HG02610 (cell line): ENCODE results near the gene PSTPIP2.
A peak's percentile ranks its signal among the peaks of the same experiment; 100 is the strongest.
"Not testable (repeated sequence)": the region's sequence is repeated elsewhere in the genome, so short reads cannot be mapped to it uniquely, and the experiment has no call there.

Source experiments
- ATAC-seq: cut with Tn5 transposase; IDR thresholded peaks from one replicate; pipeline ENCODE4 v1.9.1; 2021; ENCODE audit warnings: mild to moderate bottlenecking, moderate library complexity; ENCODE audit not compliant: unreplicated experiment

PSTPIP2 gene

DNA sequence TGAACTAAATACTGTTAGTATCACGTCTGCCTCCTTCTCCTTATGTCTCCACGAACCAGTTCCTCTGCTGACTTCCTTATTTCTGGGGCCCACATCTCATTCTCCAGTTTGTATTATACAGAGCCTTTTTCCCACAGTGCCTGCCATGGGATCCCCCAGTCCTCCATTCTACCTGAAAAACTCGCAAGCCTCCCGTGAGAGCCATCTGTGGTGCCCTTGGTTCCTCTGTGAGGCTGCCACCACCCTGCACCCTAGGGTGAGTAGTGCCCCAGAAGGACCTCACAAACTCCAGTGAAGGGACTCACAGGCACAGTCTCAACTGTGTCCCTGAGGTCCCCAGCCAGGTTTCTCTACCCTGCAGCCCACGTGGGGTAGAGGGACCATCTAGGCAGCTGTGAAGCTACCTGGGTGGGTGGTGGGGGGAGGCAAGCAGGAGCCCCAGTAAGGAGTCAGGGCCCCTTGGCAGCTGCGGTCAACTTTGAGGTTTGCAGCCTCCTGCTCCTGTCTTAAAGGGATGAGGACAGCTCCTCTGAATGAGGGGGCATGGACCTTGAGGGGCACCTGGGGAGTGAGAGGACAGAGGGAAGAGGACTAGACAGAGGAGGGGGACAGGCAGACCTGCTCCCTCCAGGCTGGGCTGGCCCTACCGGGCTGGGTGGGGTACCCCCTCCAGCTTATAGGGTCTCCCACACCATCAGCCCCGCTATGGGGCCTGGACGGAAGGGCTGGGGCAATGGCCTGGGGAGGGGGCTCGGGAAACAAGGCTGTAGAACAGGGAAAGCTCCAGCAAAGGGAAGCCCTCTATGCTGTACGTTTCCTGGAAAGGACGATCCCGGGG, 1.0 kb downstream of the PSTPIP2 start:
- peak; percentile 24 for ATAC-seq

DNA sequence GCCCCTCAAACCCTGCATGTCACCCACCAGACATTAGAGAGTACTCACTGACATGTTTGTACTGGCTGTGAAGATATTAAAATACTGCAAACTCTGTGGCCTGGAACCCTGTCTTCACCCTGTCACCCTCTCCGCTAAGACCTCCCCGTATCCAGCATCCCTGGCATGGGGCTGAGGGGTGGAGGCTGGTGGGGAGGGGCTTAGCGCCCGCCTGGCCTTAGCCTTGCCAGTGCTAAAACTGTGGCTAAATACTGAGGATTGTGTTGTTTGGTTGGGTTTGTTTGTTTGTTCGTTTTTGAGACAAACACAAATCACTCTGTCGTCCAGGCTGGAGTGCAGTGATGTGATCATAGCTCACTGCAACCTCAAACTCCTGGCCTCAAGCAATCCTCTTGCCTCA, 1.8 kb downstream of the PSTPIP2 start:
- ATAC-seq: no peak

- ATAC-seq: peak; percentile 35
These were observed 2.5 kb downstream of the PSTPIP2 start for GRCh38 chr18:46069524-46069923.

DNA sequence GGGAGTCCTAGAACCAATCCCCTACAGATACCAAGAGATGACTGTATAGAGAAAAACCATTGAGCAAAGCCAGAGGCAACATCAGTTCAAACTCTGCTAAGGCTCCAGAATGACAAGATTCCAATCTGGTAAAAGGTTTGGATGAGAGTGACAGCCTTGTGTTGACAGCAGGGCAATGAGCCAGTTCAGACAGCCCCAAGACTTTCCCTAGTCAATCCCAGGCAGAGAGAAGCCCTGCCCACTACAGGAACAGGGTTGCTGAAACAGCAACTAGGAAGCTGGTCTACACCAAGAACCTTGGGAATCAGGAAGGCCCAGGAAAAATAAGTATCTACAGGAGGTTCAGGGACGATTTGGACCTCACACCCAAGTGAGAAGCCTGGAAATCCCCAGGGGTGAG, 3.3 kb downstream of the PSTPIP2 start:
- ATAC-seq: no peak

GRCh38 chr18:46067438-46068007, 4.5 kb downstream of the PSTPIP2 start:
- no peak for ATAC-seq

DNA sequence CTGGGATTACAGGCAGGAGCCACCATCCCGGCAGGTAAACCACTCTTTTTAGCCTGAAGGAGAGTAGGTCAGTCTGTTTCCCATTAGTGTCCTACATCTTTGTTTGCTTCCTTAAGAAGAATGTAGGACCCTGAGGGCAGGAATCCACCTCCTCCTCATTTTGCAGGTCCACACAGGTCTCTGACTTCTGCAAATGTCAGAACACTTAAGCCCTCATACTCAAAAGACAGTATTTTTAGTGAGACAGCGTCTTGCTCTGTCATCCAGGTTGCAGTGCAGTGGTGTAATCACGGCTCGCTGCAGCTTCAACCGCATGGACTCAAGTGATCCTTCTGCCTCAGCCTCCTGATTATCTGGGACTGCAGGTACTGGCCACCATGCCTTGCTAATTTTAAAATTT, 9.3 kb downstream of the PSTPIP2 start:
- ATAC-seq: no peak

GRCh38 chr18:46061796-46062195, 10.3 kb downstream of the PSTPIP2 start:
- no peak for ATAC-seq

GRCh38 chr18:46061387-46061786, 10.7 kb downstream of the PSTPIP2 start:
- no peak for ATAC-seq

GRCh38 chr18:46060359-46060841, 11.7 kb downstream of the PSTPIP2 start:
- ATAC-seq: no peak

GRCh38 chr18:46055838-46056230, 16.2 kb downstream of the PSTPIP2 start:
- no peak for ATAC-seq

GRCh38 chr18:46054956-46055837, 16.9 kb downstream of the PSTPIP2 start:
- peak; percentile 50 for ATAC-seq

GRCh38 chr18:46053368-46054095, 18.5 kb downstream of the PSTPIP2 start:
- no peak for ATAC-seq

DNA sequence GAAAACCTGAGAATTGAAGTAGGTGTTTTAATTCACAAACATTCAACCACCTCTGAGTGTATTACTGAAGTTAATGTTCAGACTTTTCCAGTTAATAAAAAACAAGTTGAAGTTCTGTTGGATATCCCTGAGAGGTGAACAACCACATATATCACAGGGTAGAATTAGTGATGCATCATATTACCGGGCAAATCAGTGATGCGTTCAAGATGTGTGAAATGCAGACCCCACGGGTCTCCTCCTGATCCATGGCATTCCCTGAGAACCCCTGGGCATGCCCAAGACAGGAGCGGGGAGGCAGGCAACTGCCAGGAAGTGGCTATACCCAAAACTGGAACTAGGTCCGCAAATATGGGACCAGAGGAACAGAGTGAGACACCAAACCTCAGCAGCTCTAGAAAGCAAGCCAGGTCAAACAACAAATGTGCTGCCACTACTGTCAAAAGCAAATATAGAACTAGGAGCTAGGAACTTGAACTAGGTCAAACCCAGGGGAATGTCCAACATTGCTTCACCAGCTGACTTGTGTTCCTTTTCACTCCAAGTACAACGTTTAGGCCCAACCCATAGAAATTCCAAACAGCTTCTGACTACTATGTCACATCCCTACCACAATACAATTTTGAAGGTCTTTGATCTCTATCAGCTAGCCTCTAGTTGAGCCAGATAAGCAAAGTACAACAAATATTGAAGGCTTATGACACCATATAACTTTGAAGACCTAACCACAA, 20.2 kb downstream of the PSTPIP2 start:
- peak; percentile 39 for ATAC-seq

GRCh38 chr18:46050268-46050667, 21.8 kb downstream of the PSTPIP2 start:
- ATAC-seq: no peak

DNA sequence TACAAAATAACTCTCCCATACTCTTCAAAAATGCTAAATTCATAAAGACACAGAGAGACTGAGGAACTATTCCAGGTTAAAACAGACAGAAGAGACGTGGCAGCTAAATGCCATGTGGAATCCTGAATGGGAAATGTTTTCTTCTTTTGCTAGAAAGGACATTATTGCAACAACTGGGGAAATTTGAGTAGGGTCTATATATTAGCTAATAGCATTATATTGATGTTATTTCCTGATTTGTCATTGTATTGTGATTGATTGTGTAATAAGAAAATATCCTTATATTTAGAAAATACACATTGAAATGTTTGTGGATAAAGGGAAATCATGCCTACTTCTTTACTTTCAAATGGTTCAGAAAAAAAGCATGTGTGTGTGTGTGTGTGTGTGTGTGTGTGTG, 23.4 kb downstream of the PSTPIP2 start:
- no peak for ATAC-seq

- ATAC-seq: not testable (repeated sequence)
These were observed 24.7 kb downstream of the PSTPIP2 start for GRCh38 chr18:46047369-46047768.

DNA sequence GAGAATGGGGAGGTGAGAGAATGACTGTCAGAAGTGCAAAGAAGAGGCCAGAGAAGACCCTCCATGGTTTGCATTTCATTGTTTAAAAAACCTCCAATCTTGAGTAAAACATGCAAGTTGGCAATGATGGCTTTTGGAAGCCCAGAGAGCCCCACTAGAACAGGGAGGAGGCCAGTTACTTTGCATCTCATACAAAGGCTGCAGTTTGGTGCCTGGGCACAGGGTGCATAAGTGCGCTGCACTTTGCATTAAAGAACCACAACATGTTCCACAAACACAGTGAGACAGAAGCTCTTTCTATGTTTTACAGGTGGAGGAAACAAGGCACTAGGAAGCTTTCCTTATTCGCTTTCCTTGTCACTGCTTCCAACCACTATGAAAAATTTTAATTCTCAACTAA, 25.4 kb downstream of the PSTPIP2 start:
- ATAC-seq: no peak

- ATAC-seq: no peak
These were observed 25.9 kb downstream of the PSTPIP2 start for GRCh38 chr18:46046126-46046525.

GRCh38 chr18:46042571-46043123, 29.4 kb downstream of the PSTPIP2 start:
- ATAC-seq: peak; percentile 61

DNA sequence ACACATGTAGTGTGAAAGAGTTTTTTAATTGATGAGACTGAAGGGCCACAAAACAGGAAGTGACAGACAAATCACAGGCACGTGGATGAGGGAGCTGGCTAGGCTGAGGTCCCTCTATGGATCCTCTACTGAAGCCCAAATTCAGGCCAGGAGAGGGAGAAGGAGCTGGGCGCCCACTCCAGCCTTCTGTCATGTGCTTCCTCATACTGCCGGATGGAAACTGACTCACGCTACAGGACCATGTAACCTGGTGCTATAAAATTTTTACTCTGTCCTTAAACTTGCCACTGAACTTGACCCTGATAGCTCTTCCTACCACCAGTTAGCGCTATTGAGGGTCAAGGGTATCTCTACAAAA, 31.3 kb downstream of the PSTPIP2 start:
- no peak for ATAC-seq
